Activated CD4-positive, alpha-beta T cell treated with anti-CD3 and anti-CD28 coated beads, Interleukin-10, Interleukin-2, amounts not matched to agents 100 ng/mL and 50 ng/mL, durations not matched to agents 16 hours and 8 hours (primary cell): ENCODE measurements around the gene ERAL1.
"Not testable (repeated sequence)": the region's sequence is repeated elsewhere in the genome, so short reads cannot be mapped to it uniquely, and the experiment has no call there.

Experiments used
- DNase-seq: peaks from one replicate; pipeline ENCODE4 v3.0.0-alpha.2; 2020

ERAL1 gene

GRCh38 chr17:28854457-28855335, at the start of gene ERAL1:
Gene ERAL1, plus strand, starts transcription at chr17:28855016. Its CDS starts 19 bp downstream, at chr17:28855035.
- DNase-seq, result peak; percentile 91

- no peak for DNase-seq
These were observed 46.7 kb upstream of the ERAL1 start for GRCh38 chr17:28807925-28808634.

DNA sequence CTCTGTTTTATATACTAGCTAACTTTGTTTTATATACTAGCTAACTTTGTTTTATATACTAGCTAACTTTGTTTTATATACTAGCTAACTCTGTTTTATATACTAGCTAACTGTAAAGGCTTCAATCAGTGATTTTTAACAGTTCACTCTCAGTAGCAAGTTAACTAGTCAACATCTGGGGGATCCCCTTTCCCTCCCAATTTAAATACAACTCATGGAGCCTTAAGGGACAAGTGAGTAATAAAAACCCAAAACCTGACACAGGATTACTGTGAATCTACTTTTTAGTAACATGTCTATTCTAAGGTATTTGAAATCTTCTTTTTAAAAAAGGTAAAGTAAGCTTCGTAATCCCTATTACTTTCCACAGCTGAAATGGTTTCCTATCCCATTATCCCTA, 44.4 kb upstream of the ERAL1 start:
- peak; percentile 69 for DNase-seq

DNA sequence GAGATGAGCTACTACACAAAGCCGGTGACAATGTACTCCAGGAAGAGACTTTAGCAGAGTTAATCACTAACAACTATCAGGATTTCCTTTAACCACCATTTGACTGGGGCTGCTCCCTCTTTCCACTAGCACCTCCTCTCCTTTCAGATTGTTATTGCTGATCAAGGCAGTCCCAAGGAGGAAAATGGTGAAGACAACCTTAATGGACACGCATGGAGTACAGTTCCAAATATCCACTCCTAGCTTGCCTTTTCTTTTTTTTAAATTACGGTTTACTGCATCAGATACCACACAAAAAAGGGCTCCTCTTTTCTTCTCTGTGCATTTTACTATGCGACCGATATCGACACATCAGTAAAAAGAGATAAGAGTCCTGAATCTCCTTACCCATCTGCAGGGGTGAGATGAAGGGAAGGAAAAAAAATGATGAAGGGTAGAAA, 43.1 kb upstream of the ERAL1 start:
- DNase-seq, result peak; percentile 40

DNA sequence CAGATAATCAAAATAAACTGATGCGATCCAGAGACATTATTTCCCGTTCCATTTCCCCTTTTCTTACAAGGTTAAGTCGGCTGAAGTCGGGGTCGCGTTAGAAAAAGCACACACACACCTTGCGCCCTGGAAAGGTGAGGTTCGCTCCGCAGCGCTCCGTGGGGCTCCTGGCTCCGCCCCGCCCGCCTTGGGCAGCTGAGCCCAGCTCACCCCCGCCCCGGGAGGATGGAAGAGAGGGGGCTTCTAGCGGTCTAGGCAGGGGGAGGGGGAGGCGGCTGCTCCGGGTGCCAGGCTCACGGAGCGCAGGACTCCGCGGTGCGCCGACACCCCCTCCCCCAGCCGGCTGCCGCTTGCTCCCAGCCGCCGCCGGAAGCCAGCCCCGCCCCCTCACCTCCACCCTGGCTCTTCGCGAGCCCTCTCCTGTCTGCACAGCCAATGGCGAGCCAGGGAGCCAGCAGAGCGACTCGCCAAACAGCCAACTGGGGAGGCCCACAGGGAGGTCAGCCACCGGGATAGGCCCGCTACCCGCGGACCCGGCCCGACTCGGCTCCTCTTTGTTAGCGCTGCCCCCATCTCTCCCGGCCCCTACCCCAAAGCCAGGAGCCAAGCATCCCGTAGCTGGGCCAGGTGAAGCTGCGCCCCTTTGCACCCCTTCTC, 42.6 kb upstream of the ERAL1 start:
- peak; percentile 99 for DNase-seq

DNA sequence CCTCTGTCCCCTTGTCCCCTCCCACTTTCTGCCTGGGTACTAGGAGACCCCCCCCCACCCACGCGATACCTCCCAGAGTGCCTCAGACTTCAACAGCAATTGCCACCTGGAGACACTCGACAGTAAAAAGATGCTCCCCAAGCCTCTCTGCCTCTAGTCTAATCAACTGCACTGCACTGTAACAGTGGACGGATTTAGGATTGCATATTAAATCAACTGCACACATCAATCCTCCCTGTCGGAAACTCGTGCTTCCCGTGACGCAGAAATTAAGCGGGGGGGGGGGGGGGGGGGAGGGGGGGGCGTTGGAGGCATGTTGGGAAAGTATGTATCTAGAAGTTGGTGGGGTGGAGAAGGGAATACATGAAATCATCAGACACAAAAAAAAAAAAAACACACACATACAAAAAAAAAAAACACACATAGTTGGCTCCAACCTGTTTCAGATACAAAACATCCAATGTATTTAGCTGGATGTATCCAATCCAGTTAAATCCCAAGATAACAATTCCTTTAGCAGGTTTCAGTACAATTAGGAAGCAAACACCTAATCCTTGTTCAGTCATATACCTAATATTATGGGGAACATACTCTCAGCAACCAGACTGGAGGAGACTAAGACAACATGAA, 42.0 kb upstream of the ERAL1 start:
- no peak for DNase-seq

DNA sequence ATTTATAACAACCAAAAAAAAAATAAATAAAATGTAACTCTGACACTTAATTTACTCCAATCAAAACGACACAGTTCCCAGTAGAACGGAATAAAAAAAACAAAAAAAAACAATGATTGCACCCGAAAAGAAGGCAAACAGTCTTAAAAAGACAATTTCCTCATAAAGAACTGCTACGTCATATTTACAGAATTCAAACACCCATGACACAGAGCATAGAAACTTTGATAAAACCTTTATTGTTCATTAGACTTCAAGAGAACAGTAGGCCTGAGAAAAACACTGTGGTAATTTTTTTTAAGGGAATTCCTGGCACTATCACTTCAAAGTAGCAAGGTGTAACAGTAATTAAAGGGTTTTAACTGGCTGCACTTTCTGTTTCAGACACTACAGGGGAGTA, 38.3 kb upstream of the ERAL1 start:
- DNase-seq, result no peak

- no peak for DNase-seq
These were observed 36.0 kb upstream of the ERAL1 start for GRCh38 chr17:28818819-28819221.

- no peak for DNase-seq
These were observed 35.2 kb upstream of the ERAL1 start for GRCh38 chr17:28819582-28819981.

DNA sequence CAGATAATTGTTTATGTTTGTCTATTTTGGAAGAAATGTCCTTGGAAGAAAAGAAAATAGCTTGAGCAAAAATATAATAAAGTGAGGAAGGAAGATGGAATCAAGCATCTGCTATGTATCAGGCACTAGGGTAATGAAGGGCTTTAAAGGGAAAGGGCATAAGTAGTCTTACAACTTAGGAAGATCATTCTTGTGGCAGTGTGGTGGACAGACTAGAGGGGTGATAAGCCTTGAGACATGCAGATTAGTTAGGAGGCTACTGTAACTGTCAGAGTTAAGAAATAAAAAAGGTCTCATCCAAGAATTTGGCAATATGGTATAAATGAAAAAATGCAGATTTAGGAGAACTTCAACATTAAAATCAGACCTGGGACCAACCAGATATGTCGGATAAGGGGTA, 27.1 kb upstream of the ERAL1 start:
- no peak for DNase-seq

GRCh38 chr17:28828294-28829040, 26.3 kb upstream of the ERAL1 start:
- DNase-seq, result no peak

DNA sequence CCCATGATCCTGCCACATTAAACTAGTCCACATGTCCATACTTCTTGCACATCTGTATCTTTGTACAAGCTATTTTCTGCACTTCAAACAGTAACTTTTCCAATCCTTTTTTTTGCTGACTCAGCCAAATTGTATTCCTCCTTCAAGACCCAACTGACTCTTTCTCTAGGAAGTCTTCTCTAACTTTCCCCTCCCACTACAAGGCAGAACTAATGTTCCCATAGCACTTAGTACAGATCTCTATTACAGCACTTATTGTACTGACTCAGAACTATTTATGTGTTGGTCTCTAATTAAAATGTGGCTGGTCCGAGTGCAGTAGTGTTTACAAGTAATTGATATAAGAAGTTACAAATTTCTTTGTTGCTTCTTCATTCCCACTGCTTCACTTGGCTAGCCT, 20.4 kb upstream of the ERAL1 start:
- DNase-seq, result no peak

GRCh38 chr17:28836541-28836940, 18.3 kb upstream of the ERAL1 start:
- not testable (repeated sequence) for DNase-seq

DNA sequence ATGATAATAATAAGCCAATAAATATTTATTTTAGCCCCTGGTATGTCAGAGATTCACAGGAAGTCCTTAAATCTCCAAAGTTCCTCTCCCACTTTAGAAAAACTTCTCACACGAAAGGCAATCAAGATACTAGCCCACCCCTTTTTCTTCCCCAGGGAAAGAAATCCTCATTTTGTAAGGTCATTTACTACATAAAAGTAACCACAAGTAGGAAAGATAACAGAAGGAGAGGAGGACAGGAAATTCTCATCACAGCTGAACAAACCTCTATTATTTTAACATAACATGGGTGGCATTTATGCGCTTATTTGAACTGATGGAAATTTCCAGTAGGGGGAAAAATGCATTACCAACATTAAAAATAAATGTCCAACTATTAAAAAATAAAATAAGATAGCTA, 15.6 kb upstream of the ERAL1 start:
- no peak for DNase-seq

- DNase-seq, result peak; percentile 6
These were observed 12.9 kb upstream of the ERAL1 start for GRCh38 chr17:28841901-28842281.

GRCh38 chr17:28842282-28843012, 12.4 kb upstream of the ERAL1 start, which contains the start of gene FAM222B:
Gene FAM222B, minus strand, starts transcription at chr17:28842790. Its CDS starts 76,123 bp downstream, at chr17:28766667.
- peak; percentile 94 for DNase-seq

- DNase-seq, result no peak
These were observed 11.0 kb upstream of the ERAL1 start for GRCh38 chr17:28843816-28844148.

GRCh38 chr17:28846231-28846630, 8.6 kb upstream of the ERAL1 start:
- no peak for DNase-seq

- not testable (repeated sequence) for DNase-seq
These were observed 8.1 kb upstream of the ERAL1 start for GRCh38 chr17:28846699-28847098.

GRCh38 chr17:28848667-28849066, 6.1 kb upstream of the ERAL1 start:
- DNase-seq, result peak; percentile 63

DNA sequence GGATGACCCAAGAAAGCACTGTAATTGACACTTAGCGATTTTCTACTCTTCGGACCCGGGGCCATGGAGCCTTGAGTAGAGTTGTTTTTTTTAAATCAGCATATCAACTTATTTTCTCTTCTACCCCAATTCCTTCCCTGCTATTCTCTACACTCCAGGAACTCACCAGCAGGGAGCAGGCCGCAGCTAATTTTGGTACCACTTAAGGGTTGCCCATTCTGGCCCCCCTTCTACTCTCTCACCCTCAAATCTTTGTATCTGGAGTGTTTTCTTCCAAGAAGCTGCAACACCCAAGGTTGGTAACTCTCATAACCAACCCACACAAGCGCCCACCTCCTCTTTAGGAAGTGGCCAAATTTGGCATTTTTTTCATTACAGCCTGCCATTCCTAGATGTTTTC, 5.5 kb upstream of the ERAL1 start:
- no peak for DNase-seq

DNA sequence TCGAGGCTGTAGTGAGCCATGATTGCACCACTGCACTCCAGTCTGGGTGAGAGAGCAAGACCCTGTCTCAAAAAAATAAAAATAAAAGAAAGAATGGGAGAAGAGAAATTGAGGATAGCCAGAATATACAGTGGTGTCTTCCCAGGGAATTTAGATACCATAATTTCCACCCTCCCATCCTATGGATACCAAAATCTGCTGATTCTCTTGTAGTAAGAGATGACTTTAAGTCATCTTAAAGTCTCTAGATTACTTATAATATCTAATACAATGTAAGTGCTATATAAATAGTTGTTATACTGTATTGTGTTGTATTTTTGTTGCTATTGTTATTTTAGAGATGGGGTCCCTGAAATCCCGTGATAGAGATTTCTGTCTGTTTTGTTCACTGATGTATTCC, 1.5 kb upstream of the ERAL1 start:
- DNase-seq, result no peak
